ENCODE data around the gene PPDPF. TPM values are rescaled to one million over a fixed set of nuclear protein-coding genes. Genes with fewer than 3 reads are reported as not detected.

Gene PPDPF
- total and polyA plus RNA-seq, 2 donors (not counting 1 experiment from before 2014, with no cell fraction given) = 93.5 to 162 TPM

DNA sequence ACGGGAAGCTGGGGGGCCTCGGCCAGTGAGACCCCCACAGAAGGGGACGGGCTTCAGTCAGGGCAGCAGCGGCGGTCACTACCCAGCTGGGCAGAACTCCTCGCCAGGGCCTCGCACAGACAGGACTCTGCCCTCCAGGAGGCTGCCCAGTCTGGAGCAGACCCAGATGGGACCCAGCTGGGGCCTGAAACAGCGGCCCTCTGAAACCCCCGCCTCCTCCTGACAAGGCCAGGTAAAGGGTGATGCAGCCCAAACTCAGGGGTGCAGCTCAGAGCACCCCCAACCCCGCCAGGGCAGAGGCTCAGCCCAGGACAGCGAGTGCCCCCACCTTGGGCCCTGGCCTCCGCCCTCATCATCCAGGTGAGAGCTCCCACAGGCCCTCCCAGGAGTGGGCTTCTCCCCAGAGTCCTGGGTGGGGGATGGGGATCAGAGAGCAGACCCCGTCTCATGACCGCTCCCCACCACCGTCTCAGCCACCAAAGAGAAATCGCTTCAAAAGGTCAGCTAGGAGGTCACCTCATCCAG is 23.9 kb upstream of the PPDPF start:
- Histone ChIP-seq H3K4me3 (ENCODE audit: control extremely low read depth in 1 of 5, extremely low read depth in 1 of 5, insufficient read depth in 1 of 5, low read depth in 2 of 5, low read length in 4 of 5) (peak overlapping the region in 3 of 5 experiments; percentile 34 to 40 (median 35)), H4K20me1 (ENCODE audit: control insufficient read depth, insufficient read depth, low read length, poor library complexity, severe bottlenecking) (no peaks in the 10 kb centered on the region), H3K9me3 (ENCODE audit: control extremely low read depth in 1 of 3, control insufficient read depth in 2 of 3, insufficient read depth in 1 of 3, low read length in 2 of 3) (peaks cover 0 to 13% (median 0%) of the 10 kb centered on the region in 3 donors), H3K27ac (ENCODE audit: low read length in 2 of 2) (no peak overlapping the region), H3K9ac (ENCODE audit: low read length) (no peak overlapping the region), H3K79me2 (ENCODE audit: control insufficient read depth, insufficient read depth, low read length) (no peaks in the 10 kb centered on the region), H3K4me1 (ENCODE audit: control insufficient read depth in 2 of 2, insufficient read depth in 2 of 2, low read length in 2 of 2) (peaks cover 19 to 26% of the 10 kb centered on the region in 2 donors), H3K4me2 (replicated peaks; ENCODE audit: low read depth, low read length, poor library complexity, severe bottlenecking) (peak overlapping the region; percentile 74), H2AFZ (ENCODE audit: insufficient read depth, low read depth, low read length, poor library complexity, severe bottlenecking) (peak overlapping the region; percentile 14), H3K36me3 (replicated peaks in 1 of 2; ENCODE audit: control extremely low read depth in 1 of 2, control insufficient read depth in 1 of 2, extremely low read depth in 1 of 2, insufficient read depth in 2 of 2, low read length in 1 of 2) (no peaks in the 10 kb centered on the region), H3K27me3 (replicated peaks in 1 of 4; ENCODE audit: control extremely low read depth in 1 of 4, control insufficient read depth in 3 of 4, insufficient read depth in 4 of 4, low read length in 3 of 4) (peaks cover 0 to 40% (median 16%) of the 10 kb centered on the region in 4 experiments)
- TF ChIP-seq, protein P1, sequence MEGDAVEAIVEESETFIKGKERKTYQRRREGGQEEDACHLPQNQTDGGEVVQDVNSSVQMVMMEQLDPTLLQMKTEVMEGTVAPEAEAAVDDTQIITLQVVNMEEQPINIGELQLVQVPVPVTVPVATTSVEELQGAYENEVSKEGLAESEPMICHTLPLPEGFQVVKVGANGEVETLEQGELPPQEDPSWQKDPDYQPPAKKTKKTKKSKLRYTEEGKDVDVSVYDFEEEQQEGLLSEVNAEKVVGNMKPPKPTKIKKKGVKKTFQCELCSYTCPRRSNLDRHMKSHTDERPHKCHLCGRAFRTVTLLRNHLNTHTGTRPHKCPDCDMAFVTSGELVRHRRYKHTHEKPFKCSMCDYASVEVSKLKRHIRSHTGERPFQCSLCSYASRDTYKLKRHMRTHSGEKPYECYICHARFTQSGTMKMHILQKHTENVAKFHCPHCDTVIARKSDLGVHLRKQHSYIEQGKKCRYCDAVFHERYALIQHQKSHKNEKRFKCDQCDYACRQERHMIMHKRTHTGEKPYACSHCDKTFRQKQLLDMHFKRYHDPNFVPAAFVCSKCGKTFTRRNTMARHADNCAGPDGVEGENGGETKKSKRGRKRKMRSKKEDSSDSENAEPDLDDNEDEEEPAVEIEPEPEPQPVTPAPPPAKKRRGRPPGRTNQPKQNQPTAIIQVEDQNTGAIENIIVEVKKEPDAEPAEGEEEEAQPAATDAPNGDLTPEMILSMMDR (IDR thresholded peaks at IDR 0.05) = no peak
- TF ChIP-seq EZH2 (IDR thresholded peaks at IDR 0.05; ENCODE audit: borderline replicate concordance, insufficient read depth, low read depth, low read length, poor library complexity, severe bottlenecking) = no peak
- H3K9me3 Mint-ChIP-seq (ENCODE audit: insufficient read depth) = peaks cover 2% of the 10 kb centered on the region
- ChIA-PET CTCF (interaction anchor here (0.6 to 3.3 kb wide), 25 partner anchors 8 to 624 kb away, joined by 3 to 26 read pairs (median 4); partner anchors contain the start of genes HELZ2, PPDPF, PRPF6 and PTK6), POLR2A (interaction anchor here (0.6 to 1.2 kb wide), 7 partner anchors 25 to 540 kb away, joined by 3 to 7 read pairs (median 4); partner anchors contain the start of genes RTEL1 and SAMD10)
- no peak for DNase-seq
- H3K4me1 Mint-ChIP-seq = peaks cover 7% of the 10 kb centered on the region
- intact Hi-C loops (cut with micrococcal nuclease) = loop anchor here (1.0 kb wide), 2 partner anchors 368 to 478 kb away; no protein-coding TSS in a partner anchor
- 66% methylated on average over 15 of the region's 16 CpGs for WGBS (ENCODE audit: insufficient coverage)
- H3K27ac Mint-ChIP-seq = peak overlapping the region; percentile 53
- H3K4me3 Mint-ChIP-seq = peak overlapping the region; percentile 79
- ATAC-seq (ENCODE audit: low read depth) = no peak
- peaks cover 10% of the 10 kb centered on the region for H3K27me3 Mint-ChIP-seq

All from B cell (primary cell).